Activated CD8-positive, alpha-beta memory T cell treated with anti-CD3 and anti-CD28 coated beads, Interleukin-2, amount 50 U/mL, for 4 hours (primary cell): ENCODE data around the gene RBMS3.
"Not testable (repeated sequence)": the region's sequence is repeated elsewhere in the genome, so short reads cannot be mapped to it uniquely, and the experiment has no call there.

ENCODE experiments used
- DNase-seq: peaks from one replicate; pipeline ENCODE4 v3.0.0-alpha.2; 2020

The RBMS3 gene

DNA sequence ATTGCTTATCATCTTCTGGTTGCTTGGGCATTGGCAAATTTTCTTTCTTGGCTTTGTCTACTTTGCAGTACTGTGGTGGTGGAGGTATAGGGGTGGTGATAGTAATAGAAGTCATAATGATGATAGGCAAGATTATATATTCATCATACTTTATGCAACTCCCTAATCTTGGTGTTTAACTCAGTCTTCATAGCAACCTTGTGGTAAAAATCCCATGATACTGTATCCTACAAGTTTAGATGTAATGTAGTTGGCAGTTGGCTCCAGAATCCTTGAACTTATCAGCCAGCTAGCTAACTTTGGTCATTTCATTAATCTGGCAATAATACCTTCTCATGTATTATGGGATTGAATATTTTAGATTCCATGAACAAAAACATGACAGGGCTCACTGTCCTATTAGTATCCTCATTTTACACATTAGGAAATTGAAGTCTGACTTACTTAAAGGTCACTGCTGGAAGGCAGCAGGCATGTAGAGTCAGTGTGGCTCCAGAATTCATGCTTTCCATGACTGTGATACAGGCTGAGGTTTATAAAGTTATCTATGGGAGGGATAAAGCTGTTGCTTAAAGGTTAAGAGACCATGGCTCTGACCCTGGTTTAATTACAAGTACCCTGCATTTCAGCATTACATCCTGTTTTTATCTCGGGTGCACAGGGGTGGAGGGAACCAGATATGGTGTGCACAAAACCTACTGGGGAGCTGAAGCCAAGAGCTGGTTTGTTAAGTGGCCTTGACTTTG is 33.3 kb downstream of the RBMS3 start:
- no peak for DNase-seq

DNA sequence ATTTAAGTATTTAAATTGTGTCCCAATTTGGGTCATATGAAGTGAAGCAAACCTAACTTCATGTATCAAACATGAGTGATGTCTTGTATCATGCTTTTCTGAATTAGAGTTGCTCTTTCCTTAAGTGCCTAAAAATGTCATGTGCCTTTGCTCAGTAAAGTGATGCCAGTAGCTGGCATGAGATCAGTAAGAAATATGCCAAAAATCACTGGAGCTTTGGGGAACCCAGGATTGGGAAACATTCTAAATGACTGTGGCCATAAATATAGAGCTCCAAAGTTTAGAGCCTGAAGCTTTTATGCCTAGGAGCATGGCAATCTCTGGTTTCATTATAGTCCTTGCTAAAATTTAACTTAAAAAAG is 33.8 kb downstream of the RBMS3 start:
- no peak for DNase-seq

- no peak for DNase-seq
Measured at GRCh38 chr3:29317659-29318173, 36.8 kb downstream of the RBMS3 start.

DNA sequence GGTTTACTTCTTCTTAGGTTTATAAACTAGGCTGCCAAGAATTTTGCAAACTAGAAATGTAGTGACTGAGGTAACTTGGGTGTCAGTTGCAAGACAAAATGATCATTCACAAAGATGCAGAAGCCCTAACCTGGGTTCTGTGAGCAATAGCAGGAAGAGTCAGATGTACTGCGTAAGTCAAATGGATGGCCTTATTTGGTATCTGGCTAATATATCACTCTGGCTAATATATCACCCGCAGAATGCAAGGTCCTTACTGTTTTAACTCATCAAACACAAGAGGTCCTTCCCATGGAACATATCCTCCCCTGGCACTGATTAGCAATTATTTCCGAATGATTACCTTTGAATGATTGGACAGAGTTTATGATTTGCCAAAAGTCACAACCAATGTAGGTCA is 37.4 kb downstream of the RBMS3 start:
- DNase-seq: no peak

GRCh38 chr3:29319262-29319661 is 38.4 kb downstream of the RBMS3 start:
- DNase-seq: no peak

DNA sequence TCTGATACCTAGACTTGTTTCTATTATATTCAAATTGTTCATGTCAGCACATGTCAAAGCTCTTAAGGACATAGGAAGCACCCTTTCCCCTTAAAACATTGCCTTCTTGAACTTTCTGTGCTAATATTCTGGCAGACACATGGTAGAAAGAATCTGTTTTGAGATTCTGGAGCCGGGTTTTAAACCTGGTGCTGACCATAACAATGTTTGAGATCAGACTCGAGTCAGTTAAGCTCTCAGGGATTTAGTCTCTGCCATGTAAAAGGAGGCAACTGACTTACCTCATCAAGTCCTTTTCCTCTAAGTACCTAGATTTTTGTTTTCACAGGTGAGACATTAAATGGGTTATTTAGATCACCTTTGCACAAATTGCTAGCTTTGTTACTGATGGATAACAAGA is 38.9 kb downstream of the RBMS3 start:
- DNase-seq: no peak

DNA sequence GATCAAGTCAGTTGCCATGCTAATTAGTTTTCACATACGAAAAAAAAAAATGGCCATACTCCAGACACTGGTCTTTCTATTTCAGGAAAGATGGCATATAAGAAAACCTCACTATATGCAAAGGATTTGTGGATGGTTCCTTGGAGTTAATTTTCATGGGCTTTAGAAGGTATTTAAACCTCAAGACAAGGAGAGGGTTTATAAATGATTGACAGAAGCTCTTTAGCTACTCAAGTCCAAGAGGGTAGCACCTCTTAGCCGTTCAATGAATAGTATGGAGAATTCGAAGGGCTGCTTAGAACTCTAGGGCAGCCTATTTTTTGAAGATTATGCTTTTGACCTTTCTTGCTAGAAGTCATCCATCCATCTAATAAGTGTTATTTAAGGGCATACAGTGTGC is 41.7 kb downstream of the RBMS3 start:
- no peak for DNase-seq

GRCh38 chr3:29324180-29324651 is 43.3 kb downstream of the RBMS3 start:
- DNase-seq: no peak

GRCh38 chr3:29326540-29326939 is 45.7 kb downstream of the RBMS3 start:
- not testable (repeated sequence) for DNase-seq

DNA sequence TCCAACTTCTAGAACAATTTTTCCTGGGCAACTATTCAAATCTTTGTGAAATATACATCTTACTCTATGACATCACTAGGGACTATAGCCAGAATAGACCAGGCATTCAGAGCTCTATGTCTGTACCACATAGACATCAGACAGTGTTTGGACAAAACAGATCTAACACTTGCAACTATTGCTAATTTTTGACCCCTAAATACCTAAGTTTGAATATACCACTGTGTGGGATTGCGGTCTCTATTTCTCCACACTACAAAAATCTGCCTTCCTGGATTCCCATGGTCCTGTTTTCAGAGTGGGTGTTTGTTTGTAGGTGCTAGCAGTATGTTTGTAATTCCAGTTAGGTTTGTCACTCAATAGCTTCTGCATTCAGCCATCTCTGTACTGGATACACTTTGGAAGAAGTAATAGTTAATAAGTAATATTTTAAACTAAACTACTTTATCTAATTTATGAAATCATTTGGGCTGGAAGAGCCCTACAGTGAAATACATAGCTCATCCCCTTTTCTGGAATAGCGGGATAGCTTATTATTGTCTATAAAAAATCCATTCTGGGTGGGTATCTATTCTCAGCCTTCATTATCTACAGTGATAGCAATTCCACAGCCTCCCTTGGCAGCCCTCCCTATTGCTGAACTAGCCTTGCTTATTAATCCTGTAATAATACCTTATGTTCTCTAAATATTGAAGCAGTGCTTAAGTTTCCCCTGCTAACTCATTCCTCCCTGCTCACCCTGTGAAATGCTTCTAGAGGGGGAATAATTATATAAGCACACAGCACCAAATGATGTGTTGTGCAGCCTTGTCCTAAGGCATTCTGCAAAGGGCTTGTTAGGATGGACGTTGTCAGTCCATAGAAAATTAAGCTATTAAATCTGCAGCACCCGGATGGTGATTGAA is 49.4 kb downstream of the RBMS3 start:
- DNase-seq: no peak

GRCh38 chr3:29331035-29331434 is 50.2 kb downstream of the RBMS3 start:
- DNase-seq: no peak

GRCh38 chr3:29331456-29332194 is 50.8 kb downstream of the RBMS3 start:
- no peak for DNase-seq

- no peak for DNase-seq
Measured at GRCh38 chr3:29332195-29332637, 51.3 kb downstream of the RBMS3 start.

DNA sequence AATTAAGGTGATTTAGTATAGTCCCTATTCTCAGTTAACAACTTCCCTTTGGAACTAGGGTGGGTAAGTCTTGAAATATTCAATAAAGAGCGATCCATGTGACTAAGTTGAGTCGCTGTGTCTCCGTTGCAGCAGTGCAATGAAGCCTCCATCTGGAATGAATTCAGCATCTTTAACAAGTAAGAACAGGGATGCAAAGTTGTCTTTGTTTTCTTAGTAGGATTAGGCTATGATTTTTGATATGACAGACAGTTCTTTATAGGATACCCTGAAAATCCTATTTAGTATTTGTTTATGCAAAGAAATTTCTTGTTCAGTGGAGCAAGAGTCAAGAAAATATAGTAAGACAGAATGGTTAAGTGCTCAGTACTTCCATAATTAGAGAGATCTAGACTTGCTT is 52.7 kb downstream of the RBMS3 start:
- no peak for DNase-seq

DNA sequence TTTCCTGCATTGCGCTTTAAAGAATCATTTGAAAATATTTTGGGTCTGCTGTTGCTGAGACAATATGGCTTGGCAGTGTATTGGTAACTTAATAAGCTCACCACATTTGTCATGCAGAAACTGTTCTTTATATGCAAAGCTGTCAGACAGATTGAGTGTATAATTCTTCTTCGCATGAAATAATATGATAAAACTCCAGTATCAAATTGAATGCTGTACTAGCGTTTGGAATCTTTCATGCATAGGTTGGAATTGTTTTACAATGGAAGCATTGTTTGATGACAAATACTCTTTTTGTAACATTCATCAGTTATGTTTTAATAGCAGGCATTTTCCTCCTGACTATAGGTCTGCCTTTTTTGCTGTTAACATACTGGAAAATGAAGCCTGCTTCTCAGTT is 53.8 kb downstream of the RBMS3 start:
- no peak for DNase-seq

- DNase-seq: no peak
Measured at GRCh38 chr3:29335438-29335837, 54.6 kb downstream of the RBMS3 start.

- no peak for DNase-seq
Measured at GRCh38 chr3:29335943-29336342, 55.1 kb downstream of the RBMS3 start.

- DNase-seq: no peak
Measured at GRCh38 chr3:29337565-29337964, 56.7 kb downstream of the RBMS3 start.

DNA sequence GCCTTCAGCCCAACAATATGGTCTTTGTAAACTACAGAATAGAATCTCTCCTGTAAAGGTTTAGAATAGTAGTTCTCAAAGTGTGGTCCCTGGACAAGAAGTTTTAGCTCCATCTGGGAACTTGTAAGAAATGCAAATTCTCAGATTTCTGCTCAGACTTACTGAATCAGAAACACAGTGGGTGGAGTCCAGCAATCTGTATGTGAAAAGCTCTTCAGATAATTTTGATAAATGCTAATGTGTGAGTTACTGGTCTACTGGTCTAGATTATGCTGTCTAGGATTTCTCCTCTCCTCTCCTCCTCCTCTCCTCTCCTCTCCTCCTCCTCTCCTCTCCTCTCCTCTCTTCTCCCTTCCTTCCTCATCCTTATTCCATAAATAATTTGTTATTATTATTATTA is 57.5 kb downstream of the RBMS3 start:
- no peak for DNase-seq

- no peak for DNase-seq
Measured at GRCh38 chr3:29339016-29339833, 58.4 kb downstream of the RBMS3 start.

DNA sequence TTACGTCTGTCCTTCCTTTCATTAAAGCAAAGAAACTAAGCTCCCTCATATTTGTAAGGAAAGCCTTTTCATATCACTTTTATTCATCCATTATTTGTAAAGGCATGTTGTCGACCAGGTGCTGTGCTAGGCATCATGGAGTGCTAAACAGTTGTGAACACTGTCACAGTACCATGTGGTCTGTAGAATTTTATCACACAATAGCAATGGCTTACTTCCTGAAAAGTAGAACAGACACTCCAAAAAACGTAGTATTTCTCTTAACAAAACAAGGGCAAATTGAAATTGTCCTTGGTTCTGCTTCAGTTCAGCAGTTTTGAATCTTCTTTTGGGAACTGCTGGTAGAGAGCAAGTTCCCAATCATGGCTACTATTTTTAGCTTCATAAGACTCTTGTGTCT is 63.3 kb downstream of the RBMS3 start:
- DNase-seq: no peak

GRCh38 chr3:29344935-29345334 is 64.1 kb downstream of the RBMS3 start:
- DNase-seq: no peak
